ENCODE data around the gene DIS3L2.

GRCh38 chr2:232006253-232006652 is 44.7 kb downstream of the DIS3L2 start:
- no peak for TF ChIP-seq ZSCAN18 (CRISPR knock-in tag; IDR thresholded peaks at IDR 0.05)
- no peak for TF ChIP-seq IRF1 (CRISPR knock-in tag; IDR thresholded peaks at IDR 0.05)
- no peak for TF ChIP-seq ELF4 (CRISPR knock-in tag; IDR thresholded peaks at IDR 0.05; ENCODE audit: low read depth)

Measured in WTC11 (cell line).